NCI-H187 (cell line): ENCODE measurements around the gene IMMP1L.
A peak's percentile ranks its signal among the peaks of the same experiment; 100 is the strongest.
"Not testable (repeated sequence)": the region's sequence is repeated elsewhere in the genome, so short reads cannot be mapped to it uniquely, and the experiment has no call there.

Experiments
- DNase-seq, 2 experiments: peaks; one replicate each; lab custom pipeline; 2025; lab: John Stamatoyannopoulos, UW

Gene IMMP1L

GRCh38 chr11:31509429-31510345, at the start of gene IMMP1L, which contains the start of gene ELP4:
Gene IMMP1L, minus strand, starts transcription at chr11:31509622. Its CDS starts 46,346 bp downstream, at chr11:31463276.
Gene ELP4, plus strand, starts transcription at chr11:31509767. Its CDS starts 18 bp downstream, at chr11:31509785.
- peak; percentile 94 for DNase-seq

- DNase-seq = no peak
Observed at GRCh38 chr11:31558001-31558400, 48.6 kb upstream of the IMMP1L start.

GRCh38 chr11:31555938-31556337, 46.5 kb upstream of the IMMP1L start:
- no peak for DNase-seq

- DNase-seq = no peak
Observed at GRCh38 chr11:31542862-31543261, 33.4 kb upstream of the IMMP1L start.

- DNase-seq = no peak
Observed at GRCh38 chr11:31535479-31535878, 26.1 kb upstream of the IMMP1L start.

GRCh38 chr11:31531293-31531692, 21.9 kb upstream of the IMMP1L start:
- no peak for DNase-seq

- no peak for DNase-seq
Observed at GRCh38 chr11:31529701-31530100, 20.3 kb upstream of the IMMP1L start.

GRCh38 chr11:31529189-31529588, 19.8 kb upstream of the IMMP1L start:
- DNase-seq = no peak

- no peak for DNase-seq
Observed at GRCh38 chr11:31521497-31522150, 12.2 kb upstream of the IMMP1L start.

- DNase-seq = no peak
Observed at GRCh38 chr11:31512117-31512516, 2.7 kb upstream of the IMMP1L start.

GRCh38 chr11:31509051-31509428, 382 bp downstream of the IMMP1L start:
- DNase-seq = no peak

- no peak for DNase-seq
Observed at GRCh38 chr11:31500560-31500959, 8.9 kb downstream of the IMMP1L start.

GRCh38 chr11:31499576-31500178, 9.7 kb downstream of the IMMP1L start:
- DNase-seq = no peak

GRCh38 chr11:31493762-31494161, 15.7 kb downstream of the IMMP1L start:
- DNase-seq = not testable (repeated sequence)

- DNase-seq = no peak
Observed at GRCh38 chr11:31493235-31493634, 16.2 kb downstream of the IMMP1L start.

GRCh38 chr11:31492320-31492913, 17.0 kb downstream of the IMMP1L start:
- no peak for DNase-seq

GRCh38 chr11:31487848-31488247, 21.6 kb downstream of the IMMP1L start:
- DNase-seq = no peak

GRCh38 chr11:31484497-31484896, 24.9 kb downstream of the IMMP1L start:
- no peak for DNase-seq

- DNase-seq = no peak
Observed at GRCh38 chr11:31480930-31481329, 28.5 kb downstream of the IMMP1L start.

GRCh38 chr11:31479066-31479465, 30.4 kb downstream of the IMMP1L start:
- DNase-seq = no peak

- DNase-seq = no peak
Observed at GRCh38 chr11:31478223-31478590, 31.2 kb downstream of the IMMP1L start.

GRCh38 chr11:31477528-31478222, 31.7 kb downstream of the IMMP1L start:
- DNase-seq = no peak
